ENCODE data around the gene OSBP2.

DNA sequence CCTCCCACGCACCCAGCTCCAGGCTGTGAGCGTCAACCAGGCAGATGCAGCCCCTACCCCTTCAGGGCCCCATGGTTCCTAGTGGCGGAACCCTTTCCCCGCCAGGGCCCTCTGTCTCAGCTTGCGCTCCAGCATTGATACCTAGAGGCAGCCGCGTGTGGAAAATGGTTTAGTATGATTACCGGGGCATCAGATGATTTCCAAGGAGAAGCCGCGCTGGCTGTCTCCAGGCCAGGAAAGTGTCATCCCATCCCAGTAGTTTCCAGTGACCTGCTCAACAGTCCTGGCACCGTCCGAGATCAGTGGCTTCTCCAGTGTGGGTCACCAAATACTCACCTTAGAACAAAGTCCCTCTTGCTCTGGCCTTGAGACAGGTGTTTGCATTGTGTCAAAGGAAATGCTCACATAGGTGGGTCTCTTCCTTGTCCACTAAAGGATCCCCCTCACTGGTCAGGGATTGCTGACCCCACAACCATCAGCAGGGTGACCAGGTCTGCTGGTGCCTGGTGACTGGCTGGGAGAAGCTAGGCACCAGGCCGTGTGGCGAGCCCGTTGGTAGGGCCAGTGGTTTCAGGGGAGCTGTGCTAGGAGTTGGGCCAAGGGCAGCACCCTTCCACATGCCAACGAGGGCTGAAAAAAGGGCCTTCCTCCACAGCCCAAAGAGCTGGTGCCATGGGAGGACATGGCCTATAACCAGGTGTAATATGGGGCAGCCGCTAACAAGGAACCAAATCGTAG is 164.5 kb downstream of the OSBP2 start:
- TF ChIP-seq POLR2AphosphoS5 (IDR thresholded peaks at IDR 0.05; ENCODE audit: low read depth, low read length) (no peak), TAF1 (IDR thresholded peaks at IDR 0.05; ENCODE audit: borderline replicate concordance, insufficient read depth, low read length) (no peak)

All from PFSK-1 (cell line).